ENCODE data around the gene OSTN.
"Not testable (repeated sequence)": the region's sequence is repeated elsewhere in the genome, so short reads cannot be mapped to it uniquely, and the experiment has no call there.

Gene OSTN

DNA sequence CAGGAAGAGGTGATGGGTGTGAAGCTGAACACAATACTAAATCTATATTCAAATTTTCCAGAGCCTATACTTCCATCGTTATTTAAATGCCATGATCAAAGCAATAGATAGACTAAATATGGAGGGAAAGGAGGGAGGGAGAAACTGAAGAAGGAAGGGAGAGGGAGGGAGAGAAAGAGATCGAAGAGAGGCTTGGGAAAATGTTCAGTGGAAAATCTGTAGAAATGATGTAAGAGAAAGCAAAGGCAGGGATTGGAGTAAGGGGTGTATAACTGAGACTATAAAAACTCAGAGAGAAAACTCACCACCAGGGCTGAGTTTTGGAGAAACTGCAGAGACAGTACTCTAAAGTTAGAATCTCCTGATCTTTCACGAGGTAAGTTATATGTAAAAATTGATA is at the start of gene OSTN:
Gene OSTN, plus strand, starts transcription at position 310 of the 400 bp plus-strand sequence. CDS start 13,292 bp downstream, outside the sequence.
- no peak for DNase-seq

DNA sequence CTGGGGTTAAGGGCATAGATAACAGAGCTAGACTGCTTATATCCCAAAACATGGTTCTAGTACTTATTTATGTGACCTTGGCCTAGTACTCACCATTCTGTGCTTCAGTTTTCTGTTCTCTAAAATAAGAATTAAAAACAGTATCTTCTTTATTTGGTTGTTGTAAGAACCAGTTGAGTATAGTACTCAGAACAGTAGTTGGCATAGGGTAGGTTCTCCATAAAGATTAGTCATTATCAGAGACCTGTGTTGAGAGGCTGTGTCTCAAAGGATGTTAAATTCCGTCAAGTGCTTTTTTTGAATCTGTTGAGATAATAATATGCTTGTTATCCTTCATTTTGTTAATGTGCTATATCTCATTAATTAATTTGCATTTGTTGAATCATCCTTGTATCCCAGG is 47.4 kb upstream of the OSTN start:
- no peak for DNase-seq

DNA sequence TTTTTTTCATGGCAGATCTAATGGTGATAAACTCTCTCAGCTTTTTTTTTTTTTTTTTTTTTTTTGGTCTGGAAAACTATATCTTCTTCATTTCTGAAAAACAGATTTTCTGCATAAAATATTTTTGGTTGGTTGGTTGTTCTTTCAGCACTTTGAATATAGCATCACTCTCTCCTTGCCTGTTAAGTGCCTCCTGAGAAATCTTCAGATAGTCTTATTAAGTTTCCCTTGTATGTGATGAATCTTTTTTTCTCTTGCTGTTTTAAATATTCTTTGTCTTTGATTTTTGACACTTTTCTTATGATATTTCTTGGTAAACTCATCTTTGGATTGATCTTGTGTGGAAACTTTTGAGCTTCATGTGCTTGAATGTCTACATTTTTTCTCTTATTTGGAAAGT is 44.2 kb upstream of the OSTN start:
- DNase-seq: no peak

- DNase-seq: no peak
Observed at GRCh38 chr3:191158247-191158646, 40.8 kb upstream of the OSTN start.

GRCh38 chr3:191158815-191159214 is 40.2 kb upstream of the OSTN start:
- no peak for DNase-seq

GRCh38 chr3:191165802-191166201 is 33.2 kb upstream of the OSTN start:
- DNase-seq: no peak

GRCh38 chr3:191166368-191166767 is 32.7 kb upstream of the OSTN start:
- no peak for DNase-seq

- DNase-seq: no peak
Observed at GRCh38 chr3:191169566-191169965, 29.5 kb upstream of the OSTN start.

DNA sequence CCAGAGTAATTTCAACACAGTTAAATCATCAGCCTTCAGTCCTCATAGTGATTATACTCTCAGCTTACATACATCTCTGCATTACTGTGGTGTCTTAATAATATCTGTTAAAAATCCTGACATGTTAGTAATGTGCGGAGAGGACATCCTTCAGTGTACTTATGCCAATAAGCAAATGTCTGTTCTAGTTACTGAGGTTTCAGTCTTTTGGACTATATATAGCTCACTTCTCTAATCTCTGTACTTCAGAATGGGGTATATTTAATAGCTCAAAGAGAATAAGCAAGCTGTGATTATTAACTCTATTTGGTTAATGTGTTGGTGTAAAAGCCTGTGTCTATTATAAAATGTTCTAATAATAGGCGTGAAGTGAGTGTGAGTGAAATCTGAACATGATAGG is 28.9 kb upstream of the OSTN start:
- no peak for DNase-seq

DNA sequence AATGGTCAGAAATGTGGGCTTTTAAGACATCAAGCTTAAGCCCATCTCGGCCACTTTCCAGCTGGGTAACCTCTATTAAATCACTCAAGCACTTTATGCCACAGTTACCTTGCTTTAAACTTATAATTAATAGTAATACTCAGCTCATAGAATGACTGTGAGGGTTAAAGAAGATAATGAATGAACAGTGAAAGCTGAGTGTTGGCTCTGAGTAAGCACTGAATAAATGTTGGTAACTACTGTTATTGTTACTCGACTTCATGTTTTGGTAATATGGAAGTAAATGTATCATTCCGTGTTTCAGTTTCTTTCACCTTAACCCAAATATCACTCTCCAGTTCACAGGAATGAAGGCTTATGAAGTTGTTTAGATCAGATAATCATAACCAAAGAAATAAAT is 23.9 kb upstream of the OSTN start:
- no peak for DNase-seq

- DNase-seq: no peak
Observed at GRCh38 chr3:191176038-191176785, 22.8 kb upstream of the OSTN start.

- DNase-seq: not testable (repeated sequence)
Observed at GRCh38 chr3:191185382-191185781, 13.7 kb upstream of the OSTN start.

GRCh38 chr3:191188246-191188645 is 10.8 kb upstream of the OSTN start:
- not testable (repeated sequence) for DNase-seq

DNA sequence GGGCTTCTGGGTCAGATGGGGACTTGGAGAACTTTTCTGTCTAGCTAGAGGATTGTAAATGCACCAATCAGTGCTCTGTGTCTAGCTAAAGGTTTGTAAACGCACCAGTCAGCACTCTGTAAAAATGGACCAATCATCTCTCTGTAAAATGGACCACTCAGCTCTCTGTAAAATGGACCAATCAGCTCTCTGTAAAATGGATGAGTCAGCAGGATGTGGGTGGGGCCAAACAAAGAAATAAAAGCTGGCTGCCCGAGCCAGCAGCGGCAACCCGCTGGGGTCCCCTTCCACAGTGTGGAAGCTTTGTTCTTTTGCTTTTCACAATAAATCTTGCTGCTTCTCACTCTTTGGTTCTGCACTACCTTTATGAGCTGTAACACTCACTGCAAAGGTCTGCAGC is 6.8 kb upstream of the OSTN start:
- DNase-seq: not testable (repeated sequence)

DNA sequence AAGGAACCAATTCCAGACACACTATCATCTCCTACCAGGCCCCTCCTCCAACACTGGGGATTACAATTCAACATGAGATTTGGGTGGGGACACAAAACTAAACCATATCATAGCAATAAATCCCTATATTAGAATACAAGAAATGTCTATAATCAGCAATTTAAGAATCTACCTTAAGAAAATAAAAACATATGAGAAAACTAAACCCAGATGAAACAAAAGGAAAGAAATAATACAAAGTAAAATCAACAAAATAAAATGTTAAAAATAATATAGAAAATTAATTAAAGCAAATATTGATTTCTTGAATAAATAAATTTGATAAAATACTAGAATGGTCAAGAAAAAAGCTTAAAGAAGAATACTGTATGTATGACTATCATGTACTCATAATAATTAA is 6.1 kb upstream of the OSTN start:
- DNase-seq: no peak

DNA sequence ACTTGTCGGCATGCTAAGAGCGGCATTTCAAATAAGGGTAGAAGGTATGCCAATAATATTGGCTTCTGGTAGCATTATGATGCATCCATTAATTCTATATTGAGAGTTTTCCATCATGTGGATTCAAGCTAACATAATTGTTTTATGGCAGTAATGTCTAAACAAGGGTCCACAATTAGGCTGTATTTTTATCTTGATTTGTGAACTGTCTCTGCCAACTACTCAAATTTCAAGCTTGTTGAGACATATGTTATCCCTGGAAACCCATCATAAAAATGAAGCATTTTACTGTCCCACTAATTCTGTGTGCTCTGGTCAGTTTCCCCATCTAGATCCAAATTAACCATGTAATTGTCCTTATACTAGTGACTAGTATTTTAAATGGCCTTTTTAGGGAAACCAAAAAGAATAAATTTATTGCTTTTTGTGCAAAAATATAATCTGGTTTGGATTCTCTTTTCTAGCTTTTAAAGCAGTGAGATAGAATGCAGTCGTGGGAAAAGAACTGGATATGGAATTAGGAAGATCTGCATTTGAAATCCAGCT is 1.2 kb upstream of the OSTN start:
- DNase-seq: no peak

DNA sequence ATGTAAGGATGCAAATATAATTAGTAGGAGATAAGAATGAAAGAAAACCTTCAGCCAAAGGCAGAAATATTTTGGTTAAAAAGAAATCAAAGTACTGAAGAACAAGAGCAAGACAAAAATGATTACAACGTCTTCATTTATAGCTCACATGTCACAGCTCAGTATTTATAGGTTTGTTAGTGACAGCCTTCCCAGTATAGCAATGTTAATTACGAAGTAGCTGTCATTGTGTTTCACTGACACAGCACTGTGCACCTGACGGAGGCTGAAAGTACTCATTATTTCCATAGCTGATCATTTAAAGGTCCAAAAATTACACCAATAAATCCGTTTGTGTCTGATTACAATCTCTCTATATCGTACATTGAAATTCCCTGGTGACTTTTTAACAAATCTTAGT is 561 bp upstream of the OSTN start:
- no peak for DNase-seq

- DNase-seq: no peak
Observed at GRCh38 chr3:191210032-191210431, 11.0 kb downstream of the OSTN start.

DNA sequence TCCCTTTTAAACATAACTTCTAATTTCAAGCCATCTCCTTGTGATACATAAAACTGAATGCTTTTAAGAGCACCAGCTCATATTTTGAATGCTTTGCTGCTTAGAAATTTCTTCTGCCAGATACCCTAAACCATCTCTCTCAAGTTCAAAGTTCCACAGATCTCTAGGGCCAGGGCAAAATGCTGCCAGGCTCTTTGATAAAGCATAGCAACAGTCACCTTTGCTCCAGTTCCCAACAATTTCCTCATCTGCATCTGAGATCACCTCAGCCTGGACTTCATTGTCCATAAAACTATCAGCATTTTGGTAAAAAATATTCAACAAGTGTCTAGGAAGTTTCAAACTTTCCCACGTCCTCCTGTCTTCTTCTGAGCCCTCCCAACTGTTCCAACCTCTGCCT is 17.5 kb downstream of the OSTN start:
- DNase-seq: no peak

- no peak for DNase-seq
Observed at GRCh38 chr3:191217301-191217700, 18.3 kb downstream of the OSTN start.

DNA sequence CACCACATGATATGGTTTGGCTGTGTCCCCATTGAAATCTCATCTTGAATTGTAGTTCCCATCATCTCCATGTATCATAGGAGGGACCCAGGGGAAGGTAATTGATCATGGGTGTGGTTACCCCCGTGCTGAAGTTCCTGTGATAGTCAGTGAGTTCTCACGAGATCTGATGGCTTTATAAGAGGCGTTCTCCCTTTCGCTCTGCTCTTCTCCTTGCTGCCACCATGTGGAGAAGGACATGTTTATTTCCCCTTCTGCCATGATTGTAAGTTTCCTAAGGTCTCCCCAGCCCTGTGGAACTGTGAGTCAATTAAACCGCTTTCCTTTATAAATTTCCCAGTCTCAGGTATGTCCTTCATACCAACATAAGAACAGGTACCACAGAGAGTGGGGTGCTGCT is 21.9 kb downstream of the OSTN start:
- no peak for DNase-seq

DNA sequence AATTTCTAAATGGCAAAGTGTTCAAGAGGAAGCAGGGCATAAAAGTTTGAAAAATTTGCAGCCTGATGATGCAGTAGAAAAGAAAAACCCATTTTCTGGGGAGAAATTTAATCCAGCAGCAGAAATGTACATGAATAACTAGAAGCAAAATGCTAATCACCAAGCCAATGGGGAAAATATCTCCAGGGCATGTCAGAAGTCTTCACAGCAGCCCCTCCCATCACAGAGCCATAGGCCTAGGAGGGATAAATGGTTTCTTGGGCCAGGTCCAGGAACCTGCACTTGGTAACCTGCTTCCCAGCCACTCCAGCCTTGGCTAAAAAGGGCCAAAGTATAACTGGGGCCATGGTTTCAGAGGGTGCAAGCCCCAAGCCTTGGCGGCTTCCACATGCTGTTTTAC is 22.6 kb downstream of the OSTN start:
- no peak for DNase-seq

DNA sequence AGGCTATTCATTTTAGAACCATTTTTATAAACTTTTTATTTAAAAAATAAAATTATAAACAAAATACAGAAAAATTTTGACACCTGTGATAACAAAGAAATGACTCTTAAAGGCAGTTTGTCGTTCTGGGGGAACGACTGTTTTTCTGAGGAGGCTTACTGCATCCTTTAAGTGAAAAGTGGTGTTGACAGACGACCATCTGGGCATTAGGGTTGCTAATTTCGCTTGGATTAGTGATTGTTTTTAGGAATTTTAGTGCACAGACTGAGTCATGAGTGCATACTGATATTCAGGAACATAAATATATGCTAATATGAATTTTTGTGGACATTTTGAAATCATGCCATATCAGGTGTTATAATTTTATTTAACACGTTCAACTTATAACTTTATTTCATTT is 28.5 kb downstream of the OSTN start:
- DNase-seq: no peak

DNA sequence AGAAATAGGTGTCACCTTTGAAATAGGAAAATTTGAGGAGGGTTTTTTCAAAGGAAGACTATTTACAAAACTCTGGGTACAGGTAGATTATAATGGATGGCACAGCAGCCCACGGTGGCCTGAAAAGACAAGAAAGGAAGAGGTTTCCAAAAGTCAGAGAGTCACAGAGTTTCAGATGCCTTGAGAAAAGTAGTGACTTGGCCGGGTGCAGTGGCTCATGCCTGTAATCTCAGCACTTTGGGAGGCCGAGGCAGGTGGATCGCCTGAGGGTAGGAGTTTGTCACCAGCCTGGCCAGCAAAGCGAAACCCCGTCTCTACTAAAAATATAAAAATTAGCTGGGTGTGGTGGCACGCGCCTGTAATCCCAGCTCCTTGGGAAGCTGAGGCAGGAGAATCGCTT is 35.2 kb downstream of the OSTN start:
- DNase-seq: no peak
